ENCODE results near the gene ADARB2.
"Not testable (repeated sequence)": the region's sequence is repeated elsewhere in the genome, so short reads cannot be mapped to it uniquely, and the experiment has no call there.

ADARB2 gene

DNA sequence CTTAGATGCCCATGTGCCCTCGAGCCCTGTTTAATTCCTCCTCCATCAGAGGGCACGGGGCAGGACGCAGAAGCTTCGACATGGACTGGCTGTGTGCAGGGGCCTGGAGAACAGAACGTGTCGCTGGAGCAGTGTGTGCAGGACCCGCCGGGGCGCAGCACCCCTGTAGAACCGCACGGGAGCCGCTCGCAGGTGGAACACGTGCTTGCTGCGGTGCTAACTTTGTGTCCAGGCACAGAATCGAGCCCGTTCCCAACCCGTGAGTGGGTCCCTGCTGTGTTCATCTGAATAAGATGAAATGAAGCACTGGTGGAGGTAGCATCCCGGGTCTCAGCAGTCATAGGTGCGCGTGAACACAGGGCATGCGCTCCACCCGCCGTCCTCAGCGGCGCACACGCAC lies 564.2 kb downstream of the ADARB2 start:
- DNase-seq = no peak

GRCh38 chr10:1172256-1172984 lies 564.9 kb downstream of the ADARB2 start:
- no peak for DNase-seq

GRCh38 chr10:1171586-1171985 lies 565.7 kb downstream of the ADARB2 start:
- DNase-seq = no peak

DNA sequence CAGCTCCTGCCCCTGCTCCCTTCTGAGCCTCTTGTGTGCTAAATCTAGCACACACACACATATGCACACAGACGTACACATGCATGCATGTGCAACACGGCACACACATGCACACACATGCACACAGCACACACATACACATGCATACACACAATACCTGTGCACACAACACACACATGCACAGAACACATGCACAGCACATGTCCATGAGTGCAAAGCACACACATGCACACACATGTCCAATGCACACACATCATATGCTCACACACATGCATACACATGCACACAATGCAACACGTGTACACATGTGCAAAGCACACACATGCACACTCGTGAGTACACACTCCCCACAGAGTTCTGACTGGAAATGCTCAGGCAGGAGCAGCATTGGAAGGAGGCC lies 566.1 kb downstream of the ADARB2 start:
- DNase-seq = no peak

GRCh38 chr10:1170867-1171180 lies 566.5 kb downstream of the ADARB2 start:
- DNase-seq = no peak

DNA sequence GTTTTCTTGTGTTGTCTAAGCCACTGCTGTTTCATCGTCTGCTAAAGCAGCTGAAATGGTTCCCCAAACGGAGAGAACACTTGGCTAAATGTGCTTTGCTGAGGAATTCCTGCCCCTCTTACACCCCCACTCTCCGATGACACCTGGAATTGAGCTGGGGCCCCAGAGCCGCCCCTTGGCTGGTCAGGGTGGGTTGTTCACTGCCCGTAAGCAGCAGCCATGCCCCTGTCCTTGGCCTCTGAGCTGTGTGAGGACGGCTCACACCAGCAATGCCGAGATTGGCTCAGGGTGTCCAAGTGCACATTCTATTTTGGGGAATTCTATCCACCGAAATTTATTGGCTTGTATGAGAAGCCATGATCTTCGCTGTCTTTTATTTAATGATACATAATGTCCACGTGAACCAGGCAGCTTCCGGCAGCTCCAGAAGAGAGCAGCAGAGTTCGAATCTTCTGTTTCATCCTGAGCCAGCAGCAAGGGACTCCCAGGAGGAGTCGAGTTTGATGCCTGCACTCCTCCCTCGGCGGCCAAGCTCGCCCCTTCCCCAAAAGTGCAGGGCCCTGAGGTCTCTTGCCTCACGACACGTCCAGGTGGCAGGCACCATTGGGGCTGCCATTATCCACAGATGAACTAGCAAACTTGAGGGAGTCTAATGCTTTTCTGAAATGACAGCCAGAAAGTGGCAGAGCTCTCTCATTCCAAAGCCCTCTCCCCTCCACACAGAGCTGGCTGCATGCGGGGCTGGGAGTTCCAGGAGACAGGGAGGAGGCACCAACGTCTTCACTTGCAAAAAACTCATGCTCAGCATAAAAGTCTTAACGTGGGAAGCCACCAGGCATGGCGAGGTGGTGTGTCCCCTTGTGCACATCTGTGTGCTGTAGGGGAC lies 567.1 kb downstream of the ADARB2 start:
- no peak for DNase-seq

DNA sequence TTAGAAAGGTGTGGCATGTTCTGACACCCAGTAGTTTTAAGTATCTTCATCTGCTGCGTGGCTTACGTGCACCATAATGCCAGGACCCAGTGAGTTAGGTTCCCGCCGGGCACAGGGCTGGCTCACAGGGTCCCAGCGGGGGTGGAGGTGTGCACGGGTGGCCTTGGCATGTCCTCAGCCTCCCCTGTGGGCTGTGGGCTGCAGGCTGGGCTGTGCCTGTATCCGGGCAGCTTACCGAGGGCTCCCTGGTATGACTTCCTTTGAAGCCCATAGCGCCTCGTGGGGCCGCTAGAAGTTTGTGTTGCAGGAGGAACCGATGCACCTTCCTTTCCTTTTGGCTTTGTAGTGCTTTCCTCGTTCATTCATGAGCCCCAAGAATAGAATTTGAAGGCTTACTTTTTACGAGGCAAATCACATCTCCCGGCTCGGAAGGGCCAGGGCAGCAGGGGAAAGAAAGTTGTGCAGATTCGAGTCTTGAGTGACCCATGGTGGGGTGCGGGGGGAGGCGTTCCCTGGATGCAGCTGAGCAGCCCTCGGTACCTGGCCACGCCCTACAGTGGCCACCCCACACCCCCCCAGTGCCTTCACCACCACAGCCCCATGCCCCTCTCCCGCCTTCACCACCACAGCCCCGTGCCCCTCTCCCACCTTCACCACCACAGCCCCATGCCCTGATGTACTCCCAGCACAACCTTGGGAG lies 568.0 kb downstream of the ADARB2 start:
- no peak for DNase-seq

- no peak for DNase-seq
Observed at GRCh38 chr10:1168763-1169162, 568.6 kb downstream of the ADARB2 start.

GRCh38 chr10:1166828-1167275 lies 570.5 kb downstream of the ADARB2 start:
- no peak for DNase-seq

GRCh38 chr10:1166101-1166827 lies 571.1 kb downstream of the ADARB2 start:
- DNase-seq = no peak

DNA sequence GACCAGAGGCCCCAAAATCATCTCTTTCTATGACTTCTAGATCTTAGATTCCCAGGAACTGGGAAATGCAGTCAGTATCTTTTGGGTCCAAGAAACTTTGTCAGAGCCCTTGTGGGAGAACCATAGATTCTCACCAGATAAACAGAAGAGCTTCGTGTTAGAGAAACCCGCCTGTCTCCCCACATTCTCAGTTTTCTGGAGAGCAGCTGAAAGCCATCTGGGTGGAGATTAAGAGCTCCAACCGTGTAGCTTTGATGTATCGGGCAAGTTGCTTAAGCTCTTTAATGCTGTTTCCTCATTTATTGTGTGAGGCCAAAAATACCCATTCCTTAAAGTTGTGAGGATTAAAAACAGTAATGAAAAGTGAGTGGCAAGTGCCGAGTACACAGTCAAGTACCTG lies 573.5 kb downstream of the ADARB2 start:
- DNase-seq = no peak

GRCh38 chr10:1163204-1163660 lies 574.1 kb downstream of the ADARB2 start:
- no peak for DNase-seq

- no peak for DNase-seq
Observed at GRCh38 chr10:1162481-1163203, 574.7 kb downstream of the ADARB2 start.

GRCh38 chr10:1161315-1161673 lies 576.0 kb downstream of the ADARB2 start:
- DNase-seq = not testable (repeated sequence)

DNA sequence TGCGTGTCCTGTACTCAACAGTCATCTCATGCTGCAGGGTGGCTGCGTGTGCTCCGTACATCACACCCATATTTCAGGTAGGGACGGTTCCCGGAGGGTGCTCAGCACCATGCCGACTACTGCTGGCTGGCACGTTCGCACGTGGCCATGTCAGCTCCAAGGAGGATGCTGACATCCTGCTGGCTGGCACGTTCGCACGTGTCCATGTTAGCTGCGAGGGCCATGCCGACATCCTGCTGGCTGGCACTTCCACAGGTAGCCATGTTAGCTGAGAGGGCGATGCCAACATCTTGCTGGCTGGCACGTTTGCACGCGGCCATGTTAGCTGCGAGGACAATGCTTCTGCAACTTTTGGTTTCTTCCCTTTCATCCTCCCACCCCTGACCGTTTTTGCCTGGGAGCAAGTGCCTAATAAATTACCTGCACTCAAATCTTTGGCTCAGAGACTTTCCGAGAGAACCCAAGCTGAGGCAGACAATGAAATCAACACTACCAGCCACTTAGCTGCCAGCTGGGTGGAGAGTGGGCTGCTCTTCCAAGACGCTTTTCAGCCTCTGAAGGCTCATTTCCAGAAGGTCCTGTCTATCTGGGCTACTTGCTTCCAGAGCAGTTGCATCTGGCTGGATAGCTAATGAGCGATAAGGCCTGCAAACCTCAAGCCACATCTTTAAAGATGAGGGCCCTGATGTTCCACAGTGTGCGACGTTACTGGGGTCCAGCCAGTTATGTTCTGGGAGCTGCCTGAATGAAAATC lies 576.6 kb downstream of the ADARB2 start:
- DNase-seq = no peak

- no peak for DNase-seq
Observed at GRCh38 chr10:1159131-1160061, 577.9 kb downstream of the ADARB2 start.

DNA sequence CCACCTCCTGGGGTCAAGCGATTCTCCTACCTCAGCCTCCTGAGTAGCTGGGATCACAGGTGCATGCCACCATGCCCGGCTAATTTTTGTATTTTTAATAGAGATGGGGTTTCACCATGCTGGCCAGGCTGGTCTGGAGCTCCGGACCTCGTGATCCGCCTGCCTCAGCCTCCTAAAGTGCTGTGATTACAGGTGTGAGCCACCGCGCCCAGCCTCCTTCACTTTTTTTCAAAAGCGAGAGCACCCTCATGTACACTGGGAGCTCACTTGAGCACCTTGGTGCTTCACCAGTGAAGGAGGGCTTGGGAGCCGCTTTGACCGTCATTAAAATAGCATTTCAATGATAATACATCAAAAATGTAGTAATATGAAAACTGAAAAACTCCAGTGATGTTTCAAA lies 578.8 kb downstream of the ADARB2 start:
- DNase-seq = not testable (repeated sequence)

- no peak for DNase-seq
Observed at GRCh38 chr10:1158066-1158465, 579.3 kb downstream of the ADARB2 start.

- no peak for DNase-seq
Observed at GRCh38 chr10:1157615-1157933, 579.8 kb downstream of the ADARB2 start.

- no peak for DNase-seq
Observed at GRCh38 chr10:1156921-1157614, 580.3 kb downstream of the ADARB2 start.

Data from right hindlimb (tissue), 1 donor.